SK-N-SH (cell line): ENCODE data around the gene IFI27L1. TPM values are rescaled to one million over a fixed set of nuclear protein-coding genes. Genes with fewer than 3 reads are reported as not detected.

Experiments
- CTCF ChIA-PET: fragments of 300-600, 350-600 bp; formaldehyde crosslinking; extraction: SDS; loops from one replicate; lab custom pipeline; 2021; lab: Yijun Ruan, JAX
- POLR2A ChIA-PET: fragments of 350-600 bp; sonication (Branson Sonifier 250); formaldehyde crosslinking; extraction: SDS; loops from one replicate; lab custom pipeline; 2020; ENCODE audit warnings: antibody characterized with exemption, inconsistent platforms; lab: Yijun Ruan, JAX
- DNase-seq: peaks from one replicate; pipeline ENCODE4 v3.0.0; 2012
- H2AFZ ChIP-seq: fragments of 200-600 bp; sonication (generic); 2 replicates; pipeline ENCODE4 v1.8.1; 2016; ENCODE audit warnings: antibody characterized with exemption, mild to moderate bottlenecking, low read depth
- H3F3A ChIP-seq: fragments of 200-600 bp; sonication (generic); replicated peaks from 2 replicates; pipeline ENCODE3; 2016; ENCODE audit warnings: antibody characterized with exemption, mild to moderate bottlenecking; ENCODE audit not compliant: insufficient read depth
- H3K27ac ChIP-seq, 2 experiments: fragments of 200-500 bp in 1 of 2; fragments of 200-600 bp in 1 of 2; sonication (Bioruptor generic) in 1 of 2; sonication (generic), shearing (Covaris generic) in 1 of 2; 2 replicates each; pipeline versions ENCODE4 v1.5.1 to v1.6.1; 2014 to 2016; ENCODE audit warnings: low read depth in 2 of 2, inconsistent platforms in 1 of 2, low read length in 1 of 2, mild to moderate bottlenecking in 1 of 2, mixed read lengths in 1 of 2
- H3K27me3 ChIP-seq: fragments of 200-600 bp; sonication (generic), shearing (Covaris generic); 2 replicates; pipeline ENCODE4 v1.6.1; 2016; ENCODE audit warnings: mixed run types; ENCODE audit not compliant: insufficient read depth
- H3K36me3 ChIP-seq, 2 experiments: fragments of 200-500 bp in 1 of 2; fragments of 200-600 bp in 1 of 2; sonication (Bioruptor generic) in 1 of 2; sonication (generic) in 1 of 2; replicated peaks in 1 of 2; 2 replicates each; pipeline versions ENCODE3 to v1.5.1; 2014 to 2016; ENCODE audit warnings: low read length in 1 of 2, mild to moderate bottlenecking in 1 of 2; ENCODE audit not compliant: insufficient read depth in 2 of 2, control insufficient read depth in 1 of 2
- H3K4me1 ChIP-seq, 2 experiments: fragments of 200-500 bp in 1 of 2; fragments of 200-600 bp in 1 of 2; sonication (Bioruptor generic) in 1 of 2; sonication (generic), shearing (Covaris generic) in 1 of 2; 2 replicates each; pipeline versions ENCODE4 v1.5.1 to v1.6.1; 2014 to 2016; ENCODE audit warnings: low read depth in 1 of 2, low read length in 1 of 2, mixed run types in 1 of 2; ENCODE audit not compliant: insufficient read depth in 2 of 2, control insufficient read depth in 1 of 2
- H3K4me2 ChIP-seq: fragments of 200-600 bp; sonication (generic), shearing (Covaris generic); 2 replicates; pipeline ENCODE4 v1.6.1; 2017; ENCODE audit warnings: mixed run types
- H3K4me3 ChIP-seq, 2 experiments: fragments of 200-500 bp in 1 of 2; fragments of 200-600 bp in 1 of 2; sonication (Bioruptor generic) in 1 of 2; sonication (generic), shearing (Covaris generic) in 1 of 2; 2 replicates each; pipeline versions ENCODE4 v1.5.1 to v1.8.1; 2014 to 2016; ENCODE audit warnings: low read depth in 2 of 2, inconsistent platforms in 1 of 2, low read length in 1 of 2, mild to moderate bottlenecking in 1 of 2, mixed read lengths in 1 of 2, moderate library complexity in 1 of 2
- H3K79me2 ChIP-seq: fragments of 200-600 bp; sonication (generic); 2 replicates; pipeline ENCODE4 v1.8.1; 2017; ENCODE audit warnings: mild to moderate bottlenecking; ENCODE audit not compliant: insufficient read depth
- H3K9ac ChIP-seq: fragments of 200-600 bp; sonication (generic); 2 replicates; pipeline ENCODE4 v1.6.1; 2017; ENCODE audit warnings: mixed run types
- H3K9me2 ChIP-seq: fragments of 200-600 bp; sonication (generic); 2 replicates; pipeline ENCODE4 v1.6.1; 2017; ENCODE audit warnings: mixed run types
- H3K9me3 ChIP-seq: fragments of 200-600 bp; sonication (generic); 2 replicates; pipeline ENCODE4 v1.6.1; 2017; ENCODE audit warnings: mixed run types, mild to moderate bottlenecking, moderate library complexity
- H4K20me1 ChIP-seq: fragments of 200-600 bp; sonication (generic); 2 replicates; pipeline ENCODE4 v1.6.1; 2017; ENCODE audit warnings: mild to moderate bottlenecking, mixed run types; ENCODE audit not compliant: insufficient read depth
- CHD2 ChIP-seq: fragments of 150-350 bp; IDR thresholded peaks from 2 replicates; pipeline ENCODE4 v1.6.1; 2018; ENCODE audit warnings: low read length; ENCODE audit not compliant: partially characterized antibody
- CTCF ChIP-seq: fragments of 200-600 bp; sonication (generic); IDR thresholded peaks from 2 replicates; pipeline ENCODE4 v1.6.1; 2017; ENCODE audit warnings: antibody characterized with exemption, mild to moderate bottlenecking, moderate library complexity
- EZH2phosphoT487 ChIP-seq: fragments of 200-600 bp; sonication (generic); IDR thresholded peaks from 2 replicates; pipeline ENCODE4 v1.6.1; 2017; ENCODE audit warnings: low read depth, mixed run types, mild to moderate bottlenecking, antibody characterized with exemption, moderate library complexity, borderline replicate concordance
- FOXJ3 ChIP-seq: sonication (generic); formaldehyde crosslinking; IDR thresholded peaks from 2 replicates; pipeline ENCODE4 v1.5.1; 2020; ENCODE audit warnings: mild to moderate bottlenecking, missing genetic modification reagents
- FOXM1 ChIP-seq: IDR thresholded peaks from 2 replicates; pipeline ENCODE4 v1.4.0; 2012; ENCODE audit warnings: low read depth, mild to moderate bottlenecking
- GATA2 ChIP-seq: sonication (generic); formaldehyde crosslinking; IDR thresholded peaks from 2 replicates; pipeline ENCODE4 v1.5.0; 2020; ENCODE audit warnings: mild to moderate bottlenecking, missing genetic modification reagents
- MEF2A ChIP-seq: IDR thresholded peaks from 2 replicates; pipeline ENCODE4 v1.4.0; 2012; ENCODE audit warnings: low read depth, borderline replicate concordance
- MXI1 ChIP-seq: IDR thresholded peaks from 2 replicates; pipeline ENCODE4 v1.6.1; 2012; ENCODE audit warnings: mild to moderate bottlenecking, low read depth, low read length, improper control_type of control experiment
- NFIC ChIP-seq: IDR thresholded peaks from 2 replicates; pipeline ENCODE4 v1.4.0; 2012; ENCODE audit warnings: borderline replicate concordance
- REST ChIP-seq: IDR thresholded peaks from 2 replicates; pipeline ENCODE4 v1.6.1; 2012; ENCODE audit warnings: mild to moderate bottlenecking, low read depth, low read length, moderate library complexity
- SIN3A ChIP-seq: IDR thresholded peaks from 2 replicates; pipeline ENCODE4 v1.6.1; 2012; ENCODE audit warnings: low read depth, mild to moderate bottlenecking, low read length, moderate library complexity, borderline replicate concordance
- TAF1 ChIP-seq: IDR thresholded peaks from 2 replicates; pipeline ENCODE4 v1.6.1; 2012; ENCODE audit warnings: low read depth, mild to moderate bottlenecking, low read length, moderate library complexity, borderline replicate concordance
- WGBS: methylation state at CpG from one replicate; pipeline ENCODE4 v1.1.6; 2017; ENCODE audit warnings: low lambda C conversion rate; 5-methylcytosine and 5-hydroxymethylcytosine counted together
- polyA plus RNA-seq, 3 experiments: library from polyadenylated mRNA; depleted of rRNA; stranded (reverse); fragments of >200 nt; gene quantifications; 2 replicates each; pipeline ENCODE4 v1.2.3, GENCODE V29; 2012

Gene IFI27L1
- polyA plus RNA-seq, 1 of the 3 experiments (the other 2 are of a cell fraction): 35.3 TPM

- CTCF ChIA-PET: interaction anchor here (0.8 to 8.1 kb wide), 4 partner anchors 9 to 90 kb away, joined by 3 to 74 read pairs (median 6); no protein-coding TSS in a partner anchor
- POLR2A ChIA-PET: no interaction called here
- H3K4me3 ChIP-seq: no peak overlapping the region
- no peaks in the 10 kb centered on the region for H3K79me2 ChIP-seq
- no peak overlapping the region for H3K9ac ChIP-seq
- H3K9me3 ChIP-seq: no peaks in the 10 kb centered on the region
- TF ChIP-seq EZH2phosphoT487 (no peak), MXI1 (no peak), CHD2 (no peak), GATA2 (CRISPR knock-in tag) (no peak), REST (no peak), CTCF (no peak), FOXJ3 (CRISPR knock-in tag) (no peak), SIN3A (no peak), MEF2A (no peak), FOXM1 (no peak), TAF1 (no peak), NFIC (no peak)
- TF ChIP-seq, all 33 proteins: peak for 0
- 99% methylated on average over 7 of the region's 7 CpGs for WGBS
- H3K27ac ChIP-seq: no peak overlapping the region
- DNase-seq: no peak
- H3K4me1 ChIP-seq: peaks cover 0 to 18% of the 10 kb centered on the region in 2 experiments; a peak in 2 of 4 replicates
- no peaks in the 10 kb centered on the region for H3F3A ChIP-seq
- no peaks in the 10 kb centered on the region for H3K9me2 ChIP-seq
- no peaks in the 10 kb centered on the region for H3K27me3 ChIP-seq
- peaks cover 18 to 81% of the 10 kb centered on the region in 2 experiments for H3K36me3 ChIP-seq
- H4K20me1 ChIP-seq: no peaks in the 10 kb centered on the region
- H2AFZ ChIP-seq: no peak overlapping the region
- no peak overlapping the region for H3K4me2 ChIP-seq
These were observed 34.3 kb upstream of the IFI27L1 start for GRCh38 chr14:94046696-94047250.
